Neutrophil (primary cell): ENCODE data around the gene FKTN.

ENCODE experiments used
- H3K27ac ChIP-seq: fragments of 200-600 bp; sonication (generic); 2 replicates; pipeline ENCODE4 v1.5.1; 2016; ENCODE audit warnings: mild to moderate bottlenecking, moderate library complexity
- H3K27me3 ChIP-seq: fragments of 200-600 bp; sonication (generic); 2 replicates; pipeline ENCODE4 v1.6.0; 2016; ENCODE audit warnings: mild to moderate bottlenecking
- H3K36me3 ChIP-seq: fragments of 200-600 bp; sonication (generic); 2 replicates; pipeline ENCODE4 v1.5.1; 2017
- H3K4me1 ChIP-seq, 2 experiments: fragments of 200-600 bp in 1 of 2; sonication (generic) in 1 of 2; 1 replicate in 1 of 2; 2 replicates in 1 of 2; pipeline versions ENCODE4 v1.5.1 to v1.6.1; 2013 to 2016; ENCODE audit warnings: low read depth in 1 of 2, low read length in 1 of 2, mild to moderate bottlenecking in 1 of 2, moderate library complexity in 1 of 2; ENCODE audit not compliant: control insufficient read depth in 1 of 2, insufficient read depth in 1 of 2
- H3K4me3 ChIP-seq, 2 experiments: fragments of 200-600 bp in 1 of 2; sonication (generic) in 1 of 2; 1 replicate in 1 of 2; 2 replicates in 1 of 2; pipeline ENCODE4 v1.5.1; 2013 to 2016; ENCODE audit warnings: low read depth in 1 of 2, low read length in 1 of 2, mild to moderate bottlenecking in 1 of 2, moderate library complexity in 1 of 2
- H3K9me3 ChIP-seq: fragments of 200-600 bp; sonication (generic); 2 replicates; pipeline ENCODE4 v1.5.1; 2016
- TF ChIP-seq, protein P1 (sequence below): fragments of 200-600 bp; sonication (generic); IDR thresholded peaks from 2 replicates; pipeline ENCODE4 v1.5.1; 2016; ENCODE audit warnings: antibody characterized with exemption

FKTN gene

DNA sequence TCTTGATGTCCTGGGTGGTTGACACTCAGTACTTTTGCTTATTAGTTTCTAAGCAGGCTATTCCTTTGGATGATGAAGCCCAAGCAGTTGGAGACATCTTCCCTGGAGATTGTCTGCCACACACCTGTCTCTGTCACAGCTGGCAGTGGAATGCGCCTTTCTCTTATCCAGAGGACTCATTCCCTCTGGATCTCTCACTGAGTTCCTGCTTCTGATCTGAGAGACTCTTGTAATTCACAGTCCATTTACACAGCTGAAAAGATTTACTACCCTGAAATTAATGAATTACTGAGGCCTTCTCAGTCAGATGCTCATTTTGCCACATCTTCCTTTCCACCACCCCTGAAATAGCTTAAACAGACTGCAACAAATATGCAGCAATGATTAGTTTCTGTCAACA lies 120.2 kb downstream of the FKTN start:
- Histone ChIP-seq H3K9me3 (no peaks in the 10 kb centered on the region), H3K36me3 (no peaks in the 10 kb centered on the region), H3K4me3 (no peak overlapping the region), H3K27ac (no peak overlapping the region), H3K4me1 (peaks cover 0 to under 1% of the 10 kb centered on the region in 2 experiments), H3K27me3 (no peaks in the 10 kb centered on the region)
- TF ChIP-seq, protein P1, sequence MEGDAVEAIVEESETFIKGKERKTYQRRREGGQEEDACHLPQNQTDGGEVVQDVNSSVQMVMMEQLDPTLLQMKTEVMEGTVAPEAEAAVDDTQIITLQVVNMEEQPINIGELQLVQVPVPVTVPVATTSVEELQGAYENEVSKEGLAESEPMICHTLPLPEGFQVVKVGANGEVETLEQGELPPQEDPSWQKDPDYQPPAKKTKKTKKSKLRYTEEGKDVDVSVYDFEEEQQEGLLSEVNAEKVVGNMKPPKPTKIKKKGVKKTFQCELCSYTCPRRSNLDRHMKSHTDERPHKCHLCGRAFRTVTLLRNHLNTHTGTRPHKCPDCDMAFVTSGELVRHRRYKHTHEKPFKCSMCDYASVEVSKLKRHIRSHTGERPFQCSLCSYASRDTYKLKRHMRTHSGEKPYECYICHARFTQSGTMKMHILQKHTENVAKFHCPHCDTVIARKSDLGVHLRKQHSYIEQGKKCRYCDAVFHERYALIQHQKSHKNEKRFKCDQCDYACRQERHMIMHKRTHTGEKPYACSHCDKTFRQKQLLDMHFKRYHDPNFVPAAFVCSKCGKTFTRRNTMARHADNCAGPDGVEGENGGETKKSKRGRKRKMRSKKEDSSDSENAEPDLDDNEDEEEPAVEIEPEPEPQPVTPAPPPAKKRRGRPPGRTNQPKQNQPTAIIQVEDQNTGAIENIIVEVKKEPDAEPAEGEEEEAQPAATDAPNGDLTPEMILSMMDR: no peak

DNA sequence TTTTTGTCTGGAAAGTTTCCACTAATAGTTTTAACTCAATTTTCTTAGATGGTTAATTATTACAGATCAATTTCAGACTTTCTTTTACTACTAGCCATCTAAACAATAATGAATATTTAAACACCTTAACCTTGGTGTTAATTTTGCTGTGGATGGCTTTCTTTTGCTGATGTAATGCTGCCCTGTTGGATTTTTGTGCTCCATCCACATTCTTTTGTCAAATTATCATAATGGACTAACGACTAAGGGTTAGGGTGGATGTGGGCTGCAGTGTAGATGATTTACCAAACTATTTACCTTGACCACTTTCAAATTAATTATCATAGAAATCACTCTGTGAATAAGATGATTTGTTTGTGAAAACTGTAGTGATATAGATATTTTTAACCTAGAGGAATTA lies 120.8 kb downstream of the FKTN start:
- Histone ChIP-seq H3K9me3 (no peaks in the 10 kb centered on the region), H3K27ac (no peak overlapping the region), H3K27me3 (no peaks in the 10 kb centered on the region), H3K36me3 (no peaks in the 10 kb centered on the region), H3K4me1 (no peaks in the 10 kb centered on the region), H3K4me3 (no peak overlapping the region)
- TF ChIP-seq, protein P1: no peak

- Histone ChIP-seq H3K9me3 (no peaks in the 10 kb centered on the region), H3K4me3 (no peak overlapping the region), H3K27me3 (no peaks in the 10 kb centered on the region), H3K4me1 (no peaks in the 10 kb centered on the region), H3K27ac (no peak overlapping the region), H3K36me3 (no peaks in the 10 kb centered on the region)
- TF ChIP-seq, protein P1: no peak
Measured at GRCh38 chr9:105679257-105680022, 121.5 kb downstream of the FKTN start.

GRCh38 chr9:105681313-105681712 lies 123.4 kb downstream of the FKTN start:
- TF ChIP-seq, protein P1: no peak
- H3K4me1 ChIP-seq: no peaks in the 10 kb centered on the region
- H3K36me3 ChIP-seq: no peaks in the 10 kb centered on the region
- no peak overlapping the region for H3K4me3 ChIP-seq
- H3K9me3 ChIP-seq: no peaks in the 10 kb centered on the region
- no peaks in the 10 kb centered on the region for H3K27me3 ChIP-seq
- no peak overlapping the region for H3K27ac ChIP-seq

DNA sequence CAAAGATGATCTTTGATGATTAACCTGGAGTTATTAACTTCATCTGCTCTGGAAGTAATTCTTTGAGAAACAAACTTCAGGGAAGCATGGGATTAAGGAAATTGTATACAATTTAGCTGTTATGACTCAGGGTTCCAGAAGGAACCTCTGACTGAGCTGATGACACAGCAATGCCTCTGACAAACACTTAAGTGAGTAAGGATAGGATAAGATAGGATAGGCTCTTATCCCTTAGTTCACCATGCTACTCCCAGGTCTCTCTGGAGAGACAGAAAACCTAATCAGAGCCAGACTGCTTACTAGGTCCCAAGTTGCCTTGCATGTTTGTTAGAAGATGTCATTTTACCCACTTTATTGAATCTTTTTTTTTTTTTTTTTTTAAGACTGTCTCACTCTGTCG lies 123.8 kb downstream of the FKTN start:
- Histone ChIP-seq H3K36me3 (no peaks in the 10 kb centered on the region), H3K27me3 (no peaks in the 10 kb centered on the region), H3K4me1 (no peaks in the 10 kb centered on the region), H3K9me3 (no peaks in the 10 kb centered on the region), H3K4me3 (no peak overlapping the region), H3K27ac (no peak overlapping the region)
- TF ChIP-seq, protein P1: no peak
